ENCODE measurements around the gene PRAMEF33.
"Not testable (repeated sequence)": the region's sequence is repeated elsewhere in the genome, so short reads cannot be mapped to it uniquely, and the experiment has no call there.

- not testable (repeated sequence) for TF ChIP-seq CTCF (IDR thresholded peaks at IDR 0.05; ENCODE audit: low read depth, low read length, poor library complexity, severe bottlenecking); EZH2phosphoT487 (IDR thresholded peaks at IDR 0.05; ENCODE audit: borderline replicate concordance, low read length)
Observed at GRCh38 chr1:13285037-13285436, 18.3 kb upstream of the PRAMEF33 start, which contains the start of gene PRAMEF8.
